Fibroblast of peridontal ligament (primary cell): ENCODE results near the gene EI24.
"Not testable (repeated sequence)": the region's sequence is repeated elsewhere in the genome, so short reads cannot be mapped to it uniquely, and the experiment has no call there.

Experiments used
- DNase-seq: peaks from one replicate; pipeline ENCODE4 v3.0.0-alpha.2; 2010; ENCODE audit errors: extremely low read depth

The EI24 gene

GRCh38 chr11:125568970-125569914 lies at the start of gene EI24:
EI24 (plus strand) TSS chr11:125569477; CDS start chr11:125572528, 3,051 bp downstream.
- DNase-seq = peak; percentile 87

GRCh38 chr11:125519860-125520834 lies 49.1 kb upstream of the EI24 start:
- DNase-seq = no peak

GRCh38 chr11:125525303-125525702 lies 44.0 kb upstream of the EI24 start:
- DNase-seq = no peak

- no peak for DNase-seq
Measured at GRCh38 chr11:125532668-125533067, 36.6 kb upstream of the EI24 start.

GRCh38 chr11:125535585-125535984 lies 33.7 kb upstream of the EI24 start:
- no peak for DNase-seq

GRCh38 chr11:125536834-125537233 lies 32.4 kb upstream of the EI24 start:
- DNase-seq = not testable (repeated sequence)

- DNase-seq = no peak
Measured at GRCh38 chr11:125542709-125543108, 26.6 kb upstream of the EI24 start.

- DNase-seq = no peak
Measured at GRCh38 chr11:125550780-125551179, 18.5 kb upstream of the EI24 start.

- no peak for DNase-seq
Measured at GRCh38 chr11:125551835-125552342, 17.4 kb upstream of the EI24 start.

GRCh38 chr11:125552927-125553326 lies 16.4 kb upstream of the EI24 start:
- DNase-seq = no peak

GRCh38 chr11:125553357-125553756 lies 15.9 kb upstream of the EI24 start:
- no peak for DNase-seq

GRCh38 chr11:125554038-125554437 lies 15.2 kb upstream of the EI24 start:
- DNase-seq = no peak

- no peak for DNase-seq
Measured at GRCh38 chr11:125559888-125560287, 9.4 kb upstream of the EI24 start.

- DNase-seq = no peak
Measured at GRCh38 chr11:125561924-125562323, 7.4 kb upstream of the EI24 start.

- no peak for DNase-seq
Measured at GRCh38 chr11:125562430-125562829, 6.8 kb upstream of the EI24 start.

GRCh38 chr11:125564357-125564756 lies 4.9 kb upstream of the EI24 start:
- no peak for DNase-seq

- DNase-seq = no peak
Measured at GRCh38 chr11:125566235-125566634, 3.0 kb upstream of the EI24 start.

GRCh38 chr11:125569915-125570621 lies 791 bp downstream of the EI24 start:
- peak; percentile 8 for DNase-seq

- DNase-seq = no peak
Measured at GRCh38 chr11:125570952-125571351, 1.7 kb downstream of the EI24 start.

- no peak for DNase-seq
Measured at GRCh38 chr11:125572916-125573315, 3.6 kb downstream of the EI24 start.

GRCh38 chr11:125577181-125577580 lies 7.9 kb downstream of the EI24 start:
- DNase-seq = not testable (repeated sequence)
